Right forelimb (tissue), 1 donor: ENCODE data around the gene MCEMP1.

Experiments used
- DNase-seq: peaks from one replicate; pipeline ENCODE4 v3.0.0-alpha.2; 2018

The MCEMP1 gene

GRCh38 chr19:7672522-7672921, 4.4 kb upstream of the MCEMP1 start:
- no peak for DNase-seq

GRCh38 chr19:7674010-7675005, 2.6 kb upstream of the MCEMP1 start:
- DNase-seq: peak; percentile 66

DNA sequence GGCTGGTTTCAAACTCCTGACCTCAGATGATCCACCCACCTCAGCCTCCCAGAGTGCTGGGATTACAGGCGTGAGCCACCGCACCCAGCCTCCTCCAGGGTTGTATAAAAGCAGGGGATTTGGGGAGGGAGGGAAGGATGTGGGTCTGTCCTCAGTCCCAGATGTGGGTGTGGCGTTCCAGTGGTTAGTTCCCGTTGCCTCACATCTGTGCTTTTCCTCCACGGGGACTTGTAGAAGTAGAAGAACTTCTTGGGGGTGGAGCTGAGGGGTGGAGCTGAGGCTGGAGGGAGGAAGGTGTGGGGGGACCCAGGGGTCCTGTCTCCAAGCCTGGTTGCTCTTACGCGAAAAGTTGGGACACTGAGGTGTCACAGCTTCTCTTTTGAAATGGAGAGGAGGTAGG, 514 bp upstream of the MCEMP1 start:
- DNase-seq: no peak

DNA sequence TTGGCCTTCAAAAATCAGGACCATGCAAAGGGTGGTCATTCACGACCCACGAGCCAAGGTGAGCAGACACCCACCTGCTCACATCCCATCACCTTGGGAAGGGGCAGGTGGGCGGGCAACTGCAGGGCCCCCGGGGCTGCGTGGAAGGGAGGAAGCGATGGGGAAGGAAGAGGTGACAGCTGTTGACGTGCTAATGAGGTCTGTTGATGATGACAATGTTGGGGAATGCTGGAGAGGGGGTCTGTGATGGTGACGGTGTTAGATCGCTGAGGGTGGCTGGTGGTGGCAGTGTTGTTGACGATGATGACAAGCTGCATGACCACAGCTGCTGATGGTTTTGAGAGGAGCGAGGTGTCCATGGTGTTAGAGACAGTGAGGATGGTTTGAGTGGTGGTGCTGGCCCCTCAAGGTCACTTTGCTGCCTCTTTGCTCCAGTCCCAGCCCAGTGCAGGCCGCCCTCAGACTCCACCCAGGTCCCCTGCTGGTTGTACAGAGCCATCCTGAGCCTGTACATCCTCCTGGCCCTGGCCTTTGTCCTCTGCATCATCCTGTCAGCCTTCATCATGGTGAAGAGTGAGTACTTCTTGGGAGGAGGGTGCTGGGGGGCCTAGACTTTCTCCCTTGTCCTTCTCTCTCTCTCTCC, 900 bp downstream of the MCEMP1 start:
- no peak for DNase-seq

GRCh38 chr19:7678971-7679751, 2.3 kb downstream of the MCEMP1 start:
- DNase-seq: no peak

DNA sequence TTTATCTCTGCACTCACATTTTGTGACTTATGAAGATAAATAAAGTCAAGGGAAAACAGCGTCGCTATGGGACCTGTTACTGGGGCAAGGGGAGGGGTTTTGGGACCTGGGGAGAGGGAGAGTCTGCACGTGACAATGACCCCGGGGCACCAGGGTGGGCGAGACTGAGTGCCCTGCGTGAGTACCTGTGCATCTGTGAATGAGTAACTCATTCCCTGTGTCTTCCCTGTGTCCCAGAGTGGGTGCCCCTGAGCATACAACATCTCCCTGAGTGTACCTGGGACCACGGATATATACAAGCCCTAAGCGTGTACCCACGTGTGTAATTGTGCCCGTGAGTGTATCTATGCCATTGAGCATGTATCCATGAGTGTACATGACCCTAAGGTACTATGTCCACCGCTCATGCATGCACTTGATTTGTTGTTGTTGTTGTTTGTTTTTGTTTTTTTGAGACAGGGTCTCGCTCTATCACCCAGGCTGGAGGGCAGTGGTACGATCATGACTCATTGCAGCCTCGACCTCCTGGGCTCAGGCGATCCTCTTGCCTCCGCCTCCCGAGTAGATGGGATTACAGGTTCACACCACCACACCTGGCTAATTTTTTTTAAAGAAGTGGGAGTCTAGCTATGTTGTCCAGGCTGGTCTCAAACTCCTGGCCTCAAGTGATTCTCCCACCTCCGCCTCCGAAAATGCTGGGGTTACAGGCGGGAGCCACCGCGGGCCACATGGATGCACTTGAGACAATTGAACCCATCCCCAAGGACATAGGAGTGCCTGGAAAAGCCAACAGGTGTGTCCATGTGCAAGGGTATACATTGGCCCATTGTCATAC, 3.1 kb downstream of the MCEMP1 start:
- DNase-seq: no peak

DNA sequence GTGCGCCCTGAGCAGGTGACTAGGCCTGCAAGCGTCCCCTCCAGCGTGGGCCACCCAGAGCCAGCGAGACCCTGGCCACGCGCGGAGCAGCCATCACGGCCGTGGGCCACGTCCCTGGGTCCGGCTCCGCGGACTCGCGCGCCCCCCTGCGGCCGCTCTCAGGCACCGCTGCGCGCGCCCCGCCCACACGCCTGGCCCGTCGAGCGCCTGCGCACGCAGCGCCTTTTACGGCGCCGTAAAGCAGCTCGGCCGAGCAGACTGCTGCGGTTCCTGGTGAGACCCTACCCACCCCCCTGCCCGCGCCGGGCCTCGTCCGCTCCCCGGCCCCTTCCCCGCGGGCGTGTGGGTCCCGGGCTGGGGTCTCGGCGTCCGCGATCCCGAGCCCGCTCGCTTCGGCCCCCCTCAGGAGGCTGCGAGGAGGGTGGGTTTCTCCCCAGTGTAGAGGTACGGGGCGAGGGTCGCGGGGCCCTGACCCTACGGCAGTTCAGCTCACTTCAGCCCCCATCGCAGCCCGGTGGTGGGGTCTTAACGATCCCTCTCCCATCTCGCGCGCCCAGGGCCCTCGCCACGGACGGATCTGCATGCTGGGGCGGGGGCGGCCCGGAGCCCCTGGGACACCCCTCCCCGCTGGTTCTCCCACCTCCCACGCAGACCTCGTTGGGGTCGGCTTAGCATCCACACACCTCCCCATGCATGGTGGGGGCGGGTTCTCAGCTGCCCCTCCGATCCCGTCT, 3.9 kb downstream of the MCEMP1 start, which contains the start of gene TRAPPC5:
Gene TRAPPC5 (plus strand): TSS at position 228 of the 734 bp plus-strand sequence. CDS start 1,421 bp downstream, outside the sequence.
- DNase-seq: peak; percentile 90

DNA sequence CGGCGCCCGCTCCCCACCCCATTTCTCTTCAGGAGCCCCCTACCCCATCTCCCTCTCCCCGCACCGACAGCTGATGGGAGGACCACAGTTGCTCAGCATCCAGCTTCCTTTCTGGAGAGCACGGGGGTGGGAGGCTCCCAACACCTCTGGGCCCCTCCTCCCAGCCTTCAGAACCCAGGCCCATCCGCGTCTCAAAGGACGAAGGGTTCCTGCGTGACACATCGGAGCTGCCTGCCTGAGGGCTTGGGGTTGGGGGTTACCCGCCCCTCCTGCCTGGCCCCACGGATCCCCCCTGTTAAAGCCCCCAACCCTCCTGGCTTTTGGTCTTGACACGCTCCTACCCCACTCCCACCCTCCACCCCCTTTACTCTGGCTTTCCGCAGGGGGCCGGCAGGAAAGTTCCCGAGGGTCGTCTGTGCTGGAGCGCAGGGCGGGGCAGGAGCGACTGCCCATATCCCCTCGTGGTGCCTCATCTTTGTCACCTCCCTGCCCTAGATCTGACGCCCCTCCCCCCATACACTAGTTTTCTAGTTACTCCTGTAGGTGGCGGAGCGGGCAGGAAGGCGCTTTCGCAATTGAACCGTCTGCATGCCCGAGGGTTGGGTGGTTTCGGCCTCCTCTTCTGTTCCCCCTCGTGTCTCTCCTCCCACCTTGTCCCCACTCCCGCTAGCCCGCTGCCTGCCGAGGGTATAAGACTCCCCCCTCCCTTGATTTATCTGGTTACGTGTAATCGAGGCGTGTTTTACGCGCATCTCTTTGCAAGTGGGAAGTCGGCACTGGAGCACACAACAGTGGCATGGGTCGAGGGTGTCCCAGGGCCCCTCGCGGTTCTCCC, 4.7 kb downstream of the MCEMP1 start:
- peak; percentile 71 for DNase-seq

- DNase-seq: no peak
These were observed 5.4 kb downstream of the MCEMP1 start for GRCh38 chr19:7682175-7682855.

GRCh38 chr19:7685546-7686445, 8.9 kb downstream of the MCEMP1 start:
- no peak for DNase-seq

DNA sequence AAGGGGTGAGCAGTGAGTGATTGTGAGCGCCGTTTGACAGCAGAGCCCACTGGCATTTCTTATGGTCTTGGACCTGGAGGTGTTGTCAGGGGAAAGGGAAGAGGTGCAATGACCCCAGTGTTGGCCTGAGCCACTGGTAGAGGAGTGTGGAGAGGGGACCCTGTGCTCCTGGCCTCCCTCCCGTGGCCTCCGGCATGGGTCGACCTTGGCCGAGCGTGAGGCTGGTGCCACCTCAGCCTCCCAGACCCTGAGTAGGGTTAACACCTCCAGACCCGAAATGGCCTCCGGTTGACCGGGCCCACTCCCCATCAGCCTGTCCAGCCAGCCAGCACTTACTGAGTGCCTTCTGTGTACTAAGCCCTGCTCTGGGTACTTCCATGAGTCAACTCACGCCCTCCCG, 10.3 kb downstream of the MCEMP1 start:
- DNase-seq: no peak

- DNase-seq: no peak
These were observed 12.3 kb downstream of the MCEMP1 start for GRCh38 chr19:7689165-7689564.

- DNase-seq: no peak
These were observed 13.9 kb downstream of the MCEMP1 start for GRCh38 chr19:7690779-7691258.

GRCh38 chr19:7691497-7691896, 14.6 kb downstream of the MCEMP1 start:
- DNase-seq: no peak

GRCh38 chr19:7692417-7693088, 15.7 kb downstream of the MCEMP1 start:
- no peak for DNase-seq

- DNase-seq: no peak
These were observed 17.6 kb downstream of the MCEMP1 start for GRCh38 chr19:7694499-7694898.

GRCh38 chr19:7697721-7698287, 20.9 kb downstream of the MCEMP1 start:
- DNase-seq: no peak

DNA sequence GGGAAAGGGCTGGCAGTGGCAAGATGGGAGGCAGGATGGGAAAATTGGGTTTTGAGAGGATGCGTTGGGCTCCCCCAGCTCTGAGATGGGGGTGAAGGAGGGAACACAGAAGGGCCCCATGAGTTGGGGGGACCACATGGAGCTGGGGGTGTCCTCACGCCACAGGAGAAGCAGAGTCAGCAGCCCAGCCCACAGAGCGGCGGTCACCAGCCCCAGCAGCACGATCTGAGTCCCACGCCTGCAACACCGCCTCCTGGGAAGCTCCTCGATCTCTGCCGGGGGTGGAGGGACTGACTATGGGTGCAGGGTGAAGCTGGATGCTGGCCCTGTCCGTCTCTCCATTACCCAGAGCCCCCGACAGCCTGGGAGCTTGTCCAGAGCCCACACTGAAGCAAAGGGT, 21.7 kb downstream of the MCEMP1 start:
- no peak for DNase-seq
